ENCODE measurements around the gene RHBDD3. TPM values are rescaled to one million over a fixed set of nuclear protein-coding genes. Genes with fewer than 3 reads are reported as not detected.

The RHBDD3 gene
- total RNA-seq, 1 experiment from 2014 or later = 51.5 TPM

DNA sequence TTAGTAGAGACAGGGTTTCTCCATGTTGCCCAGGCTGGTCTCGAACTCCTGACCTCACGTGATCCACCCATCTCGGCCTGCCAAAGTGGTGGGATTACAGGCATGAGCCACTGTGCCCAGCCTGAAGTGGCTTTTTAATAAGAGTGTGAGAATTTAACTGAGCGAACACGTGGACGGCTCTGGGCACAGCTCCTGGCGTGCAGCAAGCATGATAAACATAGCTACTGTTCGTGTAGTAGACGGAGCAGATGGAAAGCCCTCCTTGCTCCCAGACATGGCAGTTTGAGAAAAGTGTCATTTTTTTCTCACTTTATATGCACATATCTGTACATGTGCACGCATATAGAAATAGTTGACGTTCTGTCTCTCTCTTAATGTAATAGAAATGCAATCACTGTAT, 55.0 kb downstream of the RHBDD3 start:
- Mint-ChIP-seq H3K9me3 (ENCODE audit: low read depth, unreplicated experiment) (no peaks in the 10 kb centered on the region), H3K27me3 (ENCODE audit: unreplicated experiment) (peaks cover 90% of the 10 kb centered on the region), H3K36me3 (ENCODE audit: insufficient read depth, unreplicated experiment) (no peaks in the 10 kb centered on the region), H3K4me1 (ENCODE audit: low read depth, unreplicated experiment) (no peaks in the 10 kb centered on the region), H3K4me3 (ENCODE audit: low read depth, unreplicated experiment) (no peak overlapping the region), H3K27ac (ENCODE audit: unreplicated experiment) (no peak overlapping the region)
- no TSS peak for BruUV-seq (replicated peaks)
- CTCF ChIA-PET = interaction anchor here (0.5 to 0.6 kb wide), 2 partner anchors 290 to 392 kb away, joined by 3 to 11 read pairs; no protein-coding TSS in a partner anchor
- no peak for DNase-seq
- intact Hi-C loops (cut with micrococcal nuclease; ENCODE audit: unreplicated experiment) = no loop called here
- TF ChIP-seq CTCF (IDR thresholded peaks at IDR 0.05; ENCODE audit: unreplicated experiment) = no peak

- intact Hi-C loops (cut with micrococcal nuclease; ENCODE audit: unreplicated experiment) = no loop called here
- no peaks in the 10 kb centered on the region for H3K4me1 Mint-ChIP-seq (ENCODE audit: low read depth, unreplicated experiment)
- no peak for DNase-seq
- peaks cover 2% of the 10 kb centered on the region for H3K36me3 Mint-ChIP-seq (ENCODE audit: insufficient read depth, unreplicated experiment)
- BruUV-seq (replicated peaks) = no TSS peak
- no peak overlapping the region for H3K27ac Mint-ChIP-seq (ENCODE audit: unreplicated experiment)
- H3K4me3 Mint-ChIP-seq (ENCODE audit: low read depth, unreplicated experiment) = no peak overlapping the region
- no peaks in the 10 kb centered on the region for H3K9me3 Mint-ChIP-seq (ENCODE audit: low read depth, unreplicated experiment)
- TF ChIP-seq CTCF (IDR thresholded peaks at IDR 0.05; ENCODE audit: unreplicated experiment) = no peak
- CTCF ChIA-PET = no interaction called here
- H3K27me3 Mint-ChIP-seq (ENCODE audit: unreplicated experiment) = peaks cover 93% of the 10 kb centered on the region
Measured at GRCh38 chr22:29211466-29211865, 56.3 kb downstream of the RHBDD3 start.

- H3K9me3 Mint-ChIP-seq (ENCODE audit: low read depth, unreplicated experiment) = no peaks in the 10 kb centered on the region
- intact Hi-C loops (cut with micrococcal nuclease; ENCODE audit: unreplicated experiment) = no loop called here
- peaks cover 93% of the 10 kb centered on the region for H3K27me3 Mint-ChIP-seq (ENCODE audit: unreplicated experiment)
- no peak for DNase-seq
- BruUV-seq (replicated peaks) = no TSS peak
- no peaks in the 10 kb centered on the region for H3K4me1 Mint-ChIP-seq (ENCODE audit: low read depth, unreplicated experiment)
- no peak overlapping the region for H3K4me3 Mint-ChIP-seq (ENCODE audit: low read depth, unreplicated experiment)
- no peak overlapping the region for H3K27ac Mint-ChIP-seq (ENCODE audit: unreplicated experiment)
- no peak for TF ChIP-seq CTCF (IDR thresholded peaks at IDR 0.05; ENCODE audit: unreplicated experiment)
- H3K36me3 Mint-ChIP-seq (ENCODE audit: insufficient read depth, unreplicated experiment) = peaks cover 6% of the 10 kb centered on the region
- CTCF ChIA-PET = no interaction called here
Measured at GRCh38 chr22:29211066-29211465, 56.7 kb downstream of the RHBDD3 start.

Other genes starting within 250 kb of the RHBDD3 start
- not detected in 2 replicates for gene C22orf31, start 206.2 kb downstream of the RHBDD3 start, total RNA-seq (2022)
- gene KREMEN1, start 194.9 kb downstream of the RHBDD3 start, total RNA-seq (2022) = 2.1 and 2.8 TPM in 2 replicates
- 1.1 and 2.4 TPM in 2 replicates for gene EMID1, start 62.1 kb downstream of the RHBDD3 start, total RNA-seq (2022)
- 368 and 374 TPM in 2 replicates for gene EWSR1, start 287 bp upstream of the RHBDD3 start, total RNA-seq (2022)
- gene GAS2L1, start 38.7 kb upstream of the RHBDD3 start, total RNA-seq (2022) = 16.6 and 16.9 TPM in 2 replicates
- gene RASL10A, start 47.7 kb upstream of the RHBDD3 start, total RNA-seq (2022) = 1.6 and 2.2 TPM in 2 replicates
- 88.9 and 92.7 TPM in 2 replicates for gene AP1B1, start 120.6 kb upstream of the RHBDD3 start, total RNA-seq (2022)
- gene RFPL1, start 170.6 kb upstream of the RHBDD3 start, total RNA-seq (2022) = not detected in 2 replicates
- gene NEFH, start 212.2 kb upstream of the RHBDD3 start, total RNA-seq (2022) = not detected in 2 replicates